Activated CD4-positive, CD25-positive, alpha-beta regulatory T cell treated with anti-CD3 and anti-CD28 coated beads, Interleukin-2, amount 50 U/mL, for 16 hours (primary cell): ENCODE results near the gene NCOA6.
"Not testable (repeated sequence)": the region's sequence is repeated elsewhere in the genome, so short reads cannot be mapped to it uniquely, and the experiment has no call there.

ENCODE experiments used
- DNase-seq: peaks from one replicate; pipeline ENCODE4 v3.0.0-alpha.2; 2020; ENCODE audit warnings: low read depth, low spot score

NCOA6 gene

DNA sequence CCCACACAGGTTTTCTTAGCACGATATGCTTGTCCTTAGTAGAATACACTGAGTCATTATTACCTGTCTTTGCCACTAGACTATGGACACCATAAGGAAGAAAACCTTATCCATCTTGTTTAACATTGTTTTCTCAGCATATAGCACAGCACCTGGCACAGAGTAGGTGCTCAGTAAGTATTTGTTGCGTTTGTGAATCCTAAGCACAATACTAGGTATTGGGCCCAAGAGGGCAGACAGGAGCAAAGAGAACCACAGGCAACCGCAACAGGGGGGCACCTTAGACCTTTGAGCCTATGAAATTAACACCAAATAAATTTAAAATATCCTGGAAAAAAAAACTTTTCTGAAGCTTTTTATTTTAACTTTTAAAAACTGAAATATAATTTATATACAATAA is 3.7 kb upstream of the NCOA6 start:
- no peak for DNase-seq

DNA sequence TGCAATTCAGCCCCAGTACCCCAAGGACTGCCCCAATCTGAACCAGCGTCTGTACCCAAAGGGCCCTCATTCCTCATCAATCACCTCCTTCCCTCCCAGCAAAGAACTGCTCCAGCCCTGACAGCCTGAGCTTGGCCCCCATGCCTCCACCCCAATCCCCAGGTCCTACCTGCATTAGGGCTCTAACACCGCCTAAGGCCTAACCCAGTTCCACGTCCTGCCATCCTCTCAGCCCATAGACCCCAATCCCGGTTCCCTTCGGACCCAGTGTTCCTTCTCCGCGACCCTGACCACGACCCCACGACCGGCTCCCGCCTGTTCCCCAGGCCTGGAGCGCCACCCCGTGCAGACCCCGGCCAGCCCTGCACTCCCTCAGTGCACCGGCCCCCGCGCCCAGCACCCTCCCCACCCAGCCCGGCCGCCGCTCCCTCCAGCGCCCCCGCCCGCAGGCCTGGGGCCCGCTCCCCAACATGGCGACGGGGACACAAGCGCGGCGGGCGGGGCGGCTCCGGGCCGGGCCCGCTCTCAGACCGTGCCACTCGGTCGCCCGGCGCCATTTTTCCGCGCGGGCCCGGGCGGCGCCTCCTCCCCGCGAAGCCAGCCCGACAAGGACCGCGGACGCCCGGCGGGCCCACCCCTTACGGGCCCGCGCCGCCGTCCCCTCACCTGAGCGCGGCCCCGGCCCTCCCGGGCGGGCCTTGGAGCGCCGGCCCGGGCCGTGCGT is 483 bp downstream of the NCOA6 start:
- DNase-seq, result peak; percentile 41

DNA sequence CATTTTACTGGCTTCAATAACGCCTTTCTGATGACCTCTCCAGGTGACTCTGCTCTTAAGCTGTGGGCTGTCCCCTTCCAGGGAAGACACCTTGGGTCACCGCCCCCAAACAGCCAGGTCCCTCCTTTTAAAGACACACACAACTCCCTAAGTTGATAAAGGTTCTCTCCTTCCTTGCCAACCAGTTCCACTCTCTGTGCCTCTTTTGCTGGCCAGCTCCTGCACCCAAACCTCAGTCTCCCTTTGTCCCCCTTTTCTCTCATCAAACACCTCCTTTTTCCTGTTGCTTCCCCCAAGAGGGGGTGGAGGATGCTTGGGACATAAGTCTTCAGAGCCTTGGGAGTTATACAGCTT is 1.0 kb downstream of the NCOA6 start:
- peak; percentile 62 for DNase-seq

DNA sequence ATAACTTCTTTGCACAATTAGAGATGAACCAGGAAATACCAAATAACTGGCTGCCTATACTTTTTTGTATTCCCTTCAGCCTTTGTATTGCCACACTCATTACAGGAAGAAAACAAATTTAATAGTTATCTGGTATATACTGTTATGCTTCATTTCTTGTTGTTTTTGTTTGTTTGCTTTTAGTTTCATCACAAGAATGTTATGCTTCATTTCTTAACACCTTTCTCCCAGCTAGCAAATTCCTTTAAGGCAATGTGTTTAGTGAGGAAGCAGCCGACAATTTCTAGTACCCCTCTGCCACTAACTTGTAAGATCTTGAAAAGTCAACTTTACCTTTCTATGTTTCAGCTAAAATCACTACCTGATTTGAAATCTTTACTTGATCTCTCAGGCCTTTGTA is 1.4 kb downstream of the NCOA6 start:
- no peak for DNase-seq

DNA sequence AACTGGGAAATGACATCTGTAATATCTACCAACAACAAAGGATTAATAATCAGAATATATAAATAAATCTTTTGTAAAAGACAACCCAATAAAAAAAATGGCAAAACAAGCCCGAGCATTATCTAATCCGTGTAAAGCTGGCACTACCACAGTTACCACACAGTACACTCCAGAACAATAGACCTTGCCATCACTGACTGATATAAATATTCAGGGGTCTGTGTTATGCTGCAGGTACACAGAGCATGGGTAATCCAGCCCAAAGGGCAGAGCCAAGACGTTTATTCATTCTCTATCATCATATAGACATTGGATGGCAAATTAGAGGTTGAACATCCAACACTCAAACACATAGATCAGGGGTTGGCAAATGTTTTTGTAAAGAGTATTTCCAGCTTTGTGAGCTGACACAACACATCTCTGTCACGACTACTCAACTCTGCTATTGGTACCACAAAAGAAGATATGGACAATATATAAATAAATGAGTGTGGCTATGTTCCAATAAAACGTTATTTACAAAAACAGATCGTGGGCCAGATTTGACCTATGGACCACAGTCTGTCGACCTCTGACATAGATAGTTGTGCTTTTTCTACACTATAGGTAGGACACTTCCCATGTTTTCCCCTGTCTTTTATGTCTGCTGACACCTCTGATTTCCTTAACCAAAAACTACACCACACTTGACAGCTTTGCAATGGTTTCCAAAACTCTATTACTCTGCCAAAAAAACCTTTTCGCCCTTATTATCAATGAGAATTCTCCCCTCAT is 4.5 kb downstream of the NCOA6 start:
- no peak for DNase-seq

GRCh38 chr20:34817801-34818200 is 7.7 kb downstream of the NCOA6 start:
- DNase-seq, result no peak

GRCh38 chr20:34817072-34817471 is 8.4 kb downstream of the NCOA6 start:
- DNase-seq, result no peak

DNA sequence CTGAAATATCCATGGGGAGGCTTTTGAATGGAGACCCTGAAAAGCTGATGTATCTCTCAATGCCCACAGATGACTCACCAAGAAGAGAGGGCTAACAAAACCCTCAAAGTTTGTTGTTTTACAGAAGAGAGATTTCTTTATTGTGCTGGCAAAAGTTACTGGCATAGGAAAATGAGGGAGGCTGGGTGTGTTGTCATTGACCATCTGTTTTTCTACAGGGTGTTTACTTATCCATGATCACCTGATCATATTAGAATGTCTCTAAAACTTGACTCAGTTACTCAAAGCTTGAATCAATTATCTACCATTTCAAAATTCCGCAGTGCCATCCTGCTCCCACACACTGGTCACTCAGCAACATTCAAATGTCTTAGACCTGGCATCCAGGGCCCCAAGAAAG is 9.8 kb downstream of the NCOA6 start:
- no peak for DNase-seq

DNA sequence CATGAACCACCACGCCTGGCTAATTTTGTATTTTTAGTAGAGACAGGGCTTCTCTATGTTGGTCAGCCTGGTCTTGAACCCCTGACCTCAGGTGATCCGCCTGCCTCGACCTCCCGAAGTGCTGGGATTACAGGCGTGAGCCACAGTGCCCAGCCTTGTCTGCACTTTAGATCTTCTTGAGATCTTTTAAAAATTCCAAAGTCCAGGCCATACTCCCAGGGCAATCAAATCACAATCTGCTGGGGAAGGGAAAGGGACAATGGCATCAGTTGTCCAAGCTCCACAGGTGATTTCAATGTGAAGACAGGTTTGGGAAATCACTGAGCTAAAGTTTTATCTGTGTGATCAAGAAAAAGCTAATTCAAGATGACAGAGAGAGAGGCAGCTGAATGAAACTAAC is 16.9 kb downstream of the NCOA6 start:
- DNase-seq, result no peak

- DNase-seq, result not testable (repeated sequence)
Measured at GRCh38 chr20:34807944-34808465, 17.4 kb downstream of the NCOA6 start.

DNA sequence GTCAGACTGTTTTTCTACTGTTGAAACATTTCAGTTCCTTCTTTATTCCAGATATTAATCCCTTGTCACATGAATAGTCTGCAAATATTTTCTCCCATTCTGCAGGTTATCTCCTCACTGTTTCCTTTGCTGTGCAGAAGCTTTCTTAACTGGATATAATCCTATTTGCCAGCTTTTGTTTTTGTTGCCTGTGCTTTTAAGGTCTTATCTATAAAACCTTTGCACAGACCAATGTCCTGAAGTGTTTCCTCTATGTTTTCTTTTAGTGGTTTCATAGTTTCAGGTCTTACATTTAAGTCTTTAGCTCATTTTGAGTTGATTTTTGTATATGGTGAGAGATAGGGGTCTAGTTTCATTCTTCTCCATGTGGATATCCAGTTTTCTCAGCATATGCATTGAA is 19.2 kb downstream of the NCOA6 start:
- DNase-seq, result no peak

GRCh38 chr20:34798871-34799270 is 26.6 kb downstream of the NCOA6 start:
- no peak for DNase-seq

DNA sequence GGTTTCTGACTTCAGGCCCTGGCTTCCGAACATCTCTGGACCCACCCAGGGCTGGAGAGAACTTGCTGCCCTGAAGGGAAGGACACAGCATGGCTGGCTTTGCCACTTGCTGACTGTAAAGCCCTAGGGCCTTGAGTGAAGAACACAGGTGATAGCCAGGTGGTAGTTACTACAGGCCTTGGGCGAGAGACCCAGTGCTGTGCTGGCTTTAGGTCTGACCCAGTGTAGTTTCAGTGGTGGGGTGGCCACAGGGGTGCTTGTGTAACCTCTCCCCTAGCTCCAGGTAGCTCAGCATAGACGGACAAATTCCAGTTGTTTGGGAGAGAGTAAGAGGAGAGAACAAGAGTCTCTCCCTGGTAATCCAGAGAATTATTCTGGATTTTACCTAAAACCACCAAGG is 27.1 kb downstream of the NCOA6 start:
- no peak for DNase-seq

DNA sequence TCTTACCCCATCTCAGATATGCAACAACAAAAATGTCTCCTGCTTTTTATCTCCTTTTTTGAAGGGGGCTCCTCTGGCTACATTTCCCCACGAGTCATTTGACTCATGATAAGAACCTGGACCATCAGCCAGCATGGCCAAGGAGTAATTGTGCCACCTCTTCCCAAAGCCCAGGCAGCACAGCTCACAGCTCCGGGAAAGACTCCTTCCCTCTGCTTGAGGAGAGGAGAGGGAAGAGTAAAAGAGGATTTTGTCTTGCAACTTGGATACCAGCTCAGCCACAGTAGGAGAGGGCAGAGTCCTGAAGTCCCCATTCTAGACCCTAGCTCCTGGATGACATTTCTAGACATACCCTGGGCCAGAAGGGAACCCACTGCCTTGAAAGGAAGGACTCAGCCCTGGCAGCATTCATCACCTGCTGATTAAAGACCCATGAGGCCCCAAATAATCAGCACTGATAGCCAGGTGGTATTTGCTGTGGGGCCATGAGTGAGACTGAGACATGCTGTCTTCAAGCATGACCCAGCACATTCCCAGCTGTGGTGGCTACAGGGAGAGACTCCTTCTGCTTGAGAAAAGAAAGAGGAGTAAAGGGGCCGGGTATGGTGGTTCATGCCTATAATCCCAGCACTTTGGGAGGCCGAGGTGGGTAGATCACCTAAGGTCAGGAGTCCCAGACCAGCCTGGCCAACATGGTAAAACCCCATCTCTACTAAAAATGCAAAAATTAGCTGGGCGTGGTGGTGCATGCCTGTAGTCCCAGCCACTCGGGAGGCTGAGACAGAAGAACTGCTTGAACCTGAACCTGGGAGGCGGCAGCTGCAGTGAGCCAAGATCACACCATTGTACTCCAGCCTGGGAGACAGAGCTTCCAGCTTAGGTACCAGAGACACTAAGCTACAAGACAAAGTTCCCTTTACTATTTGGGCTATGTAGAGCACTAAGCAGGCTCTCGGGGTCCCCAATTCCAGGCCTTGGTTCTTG is 28.1 kb downstream of the NCOA6 start:
- no peak for DNase-seq

DNA sequence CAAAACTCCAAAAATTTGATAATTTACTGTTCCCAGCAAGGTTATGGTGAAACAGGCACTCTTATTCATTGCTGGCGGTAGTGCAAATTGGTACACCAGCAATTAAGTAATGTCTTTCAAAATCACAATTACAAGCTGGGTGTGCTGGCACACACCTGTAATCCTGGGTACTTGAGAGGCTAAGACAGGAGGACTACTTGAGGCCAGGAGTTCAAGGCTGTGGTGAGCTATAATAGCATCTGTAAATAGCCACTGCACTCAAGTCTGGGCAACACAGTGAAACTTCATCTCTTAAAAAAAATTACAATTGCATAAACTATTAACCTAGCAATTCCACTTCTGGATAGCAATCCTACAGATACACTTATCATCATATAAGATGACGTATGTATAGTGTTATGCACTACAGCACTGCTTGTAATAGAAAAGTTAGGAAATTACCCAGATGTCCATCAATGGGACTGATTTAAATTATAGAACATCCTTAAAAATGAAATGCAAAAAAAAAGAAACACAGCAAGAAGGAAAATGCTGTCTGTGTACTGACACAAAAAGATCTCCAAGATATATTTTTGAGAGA is 31.4 kb downstream of the NCOA6 start:
- no peak for DNase-seq

- DNase-seq, result no peak
Measured at GRCh38 chr20:34792687-34793363, 32.6 kb downstream of the NCOA6 start.

DNA sequence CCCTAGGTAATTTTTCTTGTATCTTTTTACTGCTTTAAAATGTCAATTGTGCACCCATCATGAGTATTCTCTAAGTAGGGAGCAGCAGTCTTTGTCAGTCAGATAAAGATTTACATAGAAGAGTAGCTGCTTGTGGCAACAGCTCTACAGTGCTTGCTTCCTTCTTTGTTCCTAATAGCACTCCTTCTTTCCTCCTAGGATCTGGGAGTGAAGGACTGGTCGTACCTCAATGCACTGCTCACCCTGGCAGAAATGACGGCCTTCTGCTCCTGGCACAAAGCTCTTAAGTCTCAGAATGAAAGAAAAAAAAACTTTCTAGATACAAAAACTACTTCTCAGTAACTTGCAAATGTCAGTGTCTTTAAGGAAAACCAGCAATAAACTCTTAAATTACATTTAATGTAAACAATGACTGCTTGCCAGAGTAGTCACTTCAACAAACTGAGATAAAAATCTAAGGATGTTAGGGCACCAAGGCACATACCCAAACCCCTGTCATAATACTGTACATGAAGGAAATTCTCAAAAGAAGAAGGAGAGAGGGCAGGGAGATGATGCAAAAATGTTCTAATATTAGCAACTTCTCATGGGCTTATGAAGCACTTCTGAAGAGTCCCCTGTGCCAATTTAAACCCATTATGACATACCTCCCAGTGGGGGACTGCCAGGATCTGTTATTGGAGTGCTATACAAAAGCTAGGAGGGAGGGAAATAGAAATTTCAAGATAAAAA is 34.0 kb downstream of the NCOA6 start:
- no peak for DNase-seq

GRCh38 chr20:34781220-34781619 is 44.2 kb downstream of the NCOA6 start:
- no peak for DNase-seq

DNA sequence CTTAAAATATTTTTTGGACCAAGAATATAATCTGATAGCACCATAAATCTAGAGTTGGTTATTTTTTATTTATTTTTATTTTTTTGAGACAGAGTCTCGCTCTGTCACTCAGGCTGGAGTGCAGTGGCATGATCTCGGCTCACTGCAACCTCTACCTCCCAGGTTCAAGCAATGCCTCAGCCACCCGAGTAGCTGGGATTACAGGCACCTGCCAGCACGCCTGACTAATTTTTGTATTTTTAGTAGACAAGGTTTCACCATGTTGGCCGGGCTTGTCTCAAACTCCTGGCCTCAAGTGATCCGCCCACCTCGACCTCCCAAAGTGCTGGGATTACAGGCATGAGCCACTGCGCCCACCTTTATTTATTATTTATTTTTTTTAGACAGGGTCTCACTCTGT is 45.2 kb downstream of the NCOA6 start:
- not testable (repeated sequence) for DNase-seq

- DNase-seq, result no peak
Measured at GRCh38 chr20:34776177-34776576, 49.3 kb downstream of the NCOA6 start.
